Lower leg skin (tissue), 4 donors: ENCODE data around the gene ADAMTSL1. TPM values are rescaled to one million over a fixed set of nuclear protein-coding genes. Genes with fewer than 3 reads are reported as not detected.

Experiments
- DNase-seq, 2 donors: peaks; one replicate each; pipeline ENCODE4 v3.0.0-alpha.2; 2019; ENCODE audit warnings: low spot score in 2 of 2
- H3K4me3 ChIP-seq: fragments of 200-600 bp; sonication (generic); 2 replicates; pipeline ENCODE4 v1.5.1; 2017; ENCODE audit warnings: mild to moderate bottlenecking, low read depth; ENCODE audit not compliant: poor library complexity, severe bottlenecking
- POLR2A ChIP-seq, 2 donors: fragments of 450-650 bp; IDR thresholded peaks; one replicate each; pipeline ENCODE4 v1.6.1; 2016 to 2017; ENCODE audit warnings: antibody characterized with exemption in 2 of 2, mild to moderate bottlenecking in 1 of 2, moderate library complexity in 1 of 2
- WGBS, 2 donors: methylation state at CpG; one replicate each; pipeline ENCODE4 v1.1.5; 2018; 5-methylcytosine and 5-hydroxymethylcytosine counted together
- intact Hi-C: fragments of 100-400 bp; cut with DNase I; formaldehyde crosslinking; loops from one replicate; pipeline ENCODE4 v1.15.0; 2023; ENCODE audit warnings: low total_unique reads
- total RNA-seq, 4 donors: library from RNA; depleted of rRNA; stranded (reverse); fragments of >200 nt; gene quantifications; one replicate each; pipeline ENCODE4 v1.1.0, GENCODE V29; 2016
- TF ChIP-seq, protein P1 (sequence below), 3 donors: fragments of 450-650 bp; IDR thresholded peaks; one replicate each; pipeline ENCODE4 v1.5.1; 2016; ENCODE audit warnings: antibody characterized with exemption in 3 of 3, mild to moderate bottlenecking in 3 of 3, moderate library complexity in 2 of 3

The ADAMTSL1 gene
- total RNA-seq, 4 donors from 2014 or later = 1.2 to 3.6 (median 1.9) TPM

- DNase-seq = no peak
- H3K4me3 ChIP-seq = no peak overlapping the region
- TF ChIP-seq, protein P1, sequence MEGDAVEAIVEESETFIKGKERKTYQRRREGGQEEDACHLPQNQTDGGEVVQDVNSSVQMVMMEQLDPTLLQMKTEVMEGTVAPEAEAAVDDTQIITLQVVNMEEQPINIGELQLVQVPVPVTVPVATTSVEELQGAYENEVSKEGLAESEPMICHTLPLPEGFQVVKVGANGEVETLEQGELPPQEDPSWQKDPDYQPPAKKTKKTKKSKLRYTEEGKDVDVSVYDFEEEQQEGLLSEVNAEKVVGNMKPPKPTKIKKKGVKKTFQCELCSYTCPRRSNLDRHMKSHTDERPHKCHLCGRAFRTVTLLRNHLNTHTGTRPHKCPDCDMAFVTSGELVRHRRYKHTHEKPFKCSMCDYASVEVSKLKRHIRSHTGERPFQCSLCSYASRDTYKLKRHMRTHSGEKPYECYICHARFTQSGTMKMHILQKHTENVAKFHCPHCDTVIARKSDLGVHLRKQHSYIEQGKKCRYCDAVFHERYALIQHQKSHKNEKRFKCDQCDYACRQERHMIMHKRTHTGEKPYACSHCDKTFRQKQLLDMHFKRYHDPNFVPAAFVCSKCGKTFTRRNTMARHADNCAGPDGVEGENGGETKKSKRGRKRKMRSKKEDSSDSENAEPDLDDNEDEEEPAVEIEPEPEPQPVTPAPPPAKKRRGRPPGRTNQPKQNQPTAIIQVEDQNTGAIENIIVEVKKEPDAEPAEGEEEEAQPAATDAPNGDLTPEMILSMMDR (IDR thresholded peaks at IDR 0.05) = no peak
- no peak for TF ChIP-seq POLR2A (IDR thresholded peaks at IDR 0.05)
- intact Hi-C loops = no loop called here
- 92 to 93% methylated on average over 4 of the region's 4 CpGs for WGBS, 2 donors
Observed at GRCh38 chr9:18753904-18754303, 280.0 kb downstream of the ADAMTSL1 start.

DNA sequence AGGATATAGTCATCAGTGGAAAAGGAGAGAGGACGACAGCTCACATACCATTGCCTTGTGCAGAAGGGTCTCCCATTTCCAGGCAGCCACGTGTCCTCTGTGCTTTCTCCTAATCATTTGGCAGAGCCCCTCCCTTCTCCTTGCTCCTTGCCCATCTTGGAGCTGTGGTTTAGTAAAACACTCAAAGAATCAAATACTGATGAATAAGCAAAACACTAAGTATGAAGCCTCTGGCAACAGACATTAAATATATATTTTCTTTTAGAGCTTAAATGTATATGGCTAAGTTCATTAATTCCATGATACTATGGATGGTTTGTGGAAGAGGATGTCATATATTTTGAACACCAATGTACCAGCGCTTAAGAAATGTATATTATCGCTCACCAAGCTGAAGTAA lies 280.6 kb downstream of the ADAMTSL1 start:
- intact Hi-C loops = no loop called here
- H3K4me3 ChIP-seq = no peak overlapping the region
- no peak for DNase-seq
- 86 to 91% methylated on average over 4 of the region's 4 CpGs for WGBS, 2 donors
- TF ChIP-seq, protein P1 (IDR thresholded peaks at IDR 0.05) = no peak

- intact Hi-C loops = no loop called here
Observed at GRCh38 chr9:18755263-18755662, 281.3 kb downstream of the ADAMTSL1 start.

DNA sequence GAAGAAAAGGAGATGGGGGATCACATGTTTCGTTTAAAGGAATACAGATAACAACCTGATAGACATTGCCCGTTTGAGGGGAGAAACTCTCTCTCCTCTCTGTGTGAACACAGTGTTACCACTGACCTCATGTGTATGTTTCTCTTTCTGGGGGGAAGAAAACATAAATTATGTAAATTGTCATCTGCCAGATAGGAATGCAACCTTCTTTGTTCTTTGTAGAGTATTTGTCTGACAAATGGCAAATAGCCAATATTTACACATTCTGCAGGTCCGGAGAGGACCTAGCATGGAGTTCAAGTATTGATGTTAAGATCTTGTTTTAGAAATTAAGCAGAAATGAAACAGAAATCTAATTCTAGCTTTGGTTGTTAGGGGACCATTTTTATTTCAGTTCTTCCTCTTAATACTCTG lies 282.8 kb downstream of the ADAMTSL1 start:
- no peak overlapping the region for H3K4me3 ChIP-seq
- no peak for DNase-seq
- TF ChIP-seq POLR2A (IDR thresholded peaks at IDR 0.05) = no peak
- intact Hi-C loops = no loop called here
- WGBS, 2 donors = 56 to 62% methylated on average over 3 of the region's 3 CpGs

More at GRCh38 chr9:18755263-18755662, 281.3 kb downstream of the ADAMTSL1 start:
- TF ChIP-seq, protein P1 (IDR thresholded peaks at IDR 0.05) = no peak
- TF ChIP-seq POLR2A (IDR thresholded peaks at IDR 0.05) = no peak
- no peak overlapping the region for H3K4me3 ChIP-seq
- no peak for DNase-seq
- WGBS, 2 donors = 94 to 97% methylated on average over 2 of the region's 2 CpGs

GRCh38 chr9:18759827-18760226 lies 285.9 kb downstream of the ADAMTSL1 start:
- intact Hi-C loops = no loop called here
- no peak for TF ChIP-seq POLR2A (IDR thresholded peaks at IDR 0.05)
- TF ChIP-seq, protein P1 (IDR thresholded peaks at IDR 0.05) = no peak
- WGBS, 2 donors = 95 to 96% methylated on average over 4 of the region's 4 CpGs
- no peak overlapping the region for H3K4me3 ChIP-seq
- DNase-seq = no peak

- 82% methylated on average over 2 of the region's 2 CpGs for WGBS, 2 donors
- DNase-seq = no peak
- TF ChIP-seq, protein P1 (IDR thresholded peaks at IDR 0.05) = no peak
- TF ChIP-seq POLR2A (IDR thresholded peaks at IDR 0.05) = no peak
Observed at GRCh38 chr9:18761742-18762300, 287.9 kb downstream of the ADAMTSL1 start.

More at GRCh38 chr9:18761742-18762300, 287.9 kb downstream of the ADAMTSL1 start:
- H3K4me3 ChIP-seq = no peak overlapping the region
- intact Hi-C loops = no loop called here
